Tibial nerve (tissue), 3 donors: ENCODE results near the gene KRT25.

Source experiments
- POLR2A ChIP-seq, 2 donors: fragments of 450-650 bp; IDR thresholded peaks; one replicate each; pipeline ENCODE4 v1.6.1; 2017; ENCODE audit warnings: antibody characterized with exemption in 2 of 2, mild to moderate bottlenecking in 2 of 2, moderate library complexity in 2 of 2
- TF ChIP-seq, protein P1 (sequence below), 5 experiments: fragments of 200-600 bp in 3 of 5; fragments of 450-650 bp in 2 of 5; sonication (generic) in 3 of 5; IDR thresholded peaks; one replicate each; pipeline ENCODE4 v1.5.1; 2016 to 2019; ENCODE audit warnings: antibody characterized with exemption in 5 of 5, mild to moderate bottlenecking in 3 of 5, moderate library complexity in 2 of 5

DNA sequence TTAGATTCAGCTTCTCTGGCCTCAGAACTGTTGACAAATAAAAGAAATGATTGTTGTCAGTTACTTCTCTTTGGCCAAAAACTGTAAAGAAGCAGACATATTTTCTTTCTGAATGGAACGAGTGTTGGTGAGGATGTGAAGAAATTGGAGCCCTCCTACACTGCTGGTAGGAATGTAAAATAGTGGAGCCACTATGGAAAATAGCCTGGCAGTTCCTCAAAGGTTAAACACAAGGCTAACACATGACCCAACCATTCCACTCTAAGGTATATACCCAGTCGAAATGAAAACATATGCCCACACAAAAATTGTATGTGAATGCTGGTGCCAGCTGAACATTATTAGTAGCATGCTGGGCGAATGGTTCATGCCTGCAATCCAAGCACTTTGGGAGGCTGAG is 37.4 kb downstream of the KRT25 start:
- no peak for TF ChIP-seq POLR2A (IDR thresholded peaks at IDR 0.05)
- TF ChIP-seq, protein P1, sequence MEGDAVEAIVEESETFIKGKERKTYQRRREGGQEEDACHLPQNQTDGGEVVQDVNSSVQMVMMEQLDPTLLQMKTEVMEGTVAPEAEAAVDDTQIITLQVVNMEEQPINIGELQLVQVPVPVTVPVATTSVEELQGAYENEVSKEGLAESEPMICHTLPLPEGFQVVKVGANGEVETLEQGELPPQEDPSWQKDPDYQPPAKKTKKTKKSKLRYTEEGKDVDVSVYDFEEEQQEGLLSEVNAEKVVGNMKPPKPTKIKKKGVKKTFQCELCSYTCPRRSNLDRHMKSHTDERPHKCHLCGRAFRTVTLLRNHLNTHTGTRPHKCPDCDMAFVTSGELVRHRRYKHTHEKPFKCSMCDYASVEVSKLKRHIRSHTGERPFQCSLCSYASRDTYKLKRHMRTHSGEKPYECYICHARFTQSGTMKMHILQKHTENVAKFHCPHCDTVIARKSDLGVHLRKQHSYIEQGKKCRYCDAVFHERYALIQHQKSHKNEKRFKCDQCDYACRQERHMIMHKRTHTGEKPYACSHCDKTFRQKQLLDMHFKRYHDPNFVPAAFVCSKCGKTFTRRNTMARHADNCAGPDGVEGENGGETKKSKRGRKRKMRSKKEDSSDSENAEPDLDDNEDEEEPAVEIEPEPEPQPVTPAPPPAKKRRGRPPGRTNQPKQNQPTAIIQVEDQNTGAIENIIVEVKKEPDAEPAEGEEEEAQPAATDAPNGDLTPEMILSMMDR (IDR thresholded peaks at IDR 0.05), result no peak
